Measurements from ENCODE around the gene CIITA. TPM values are rescaled to one million over a fixed set of nuclear protein-coding genes. Genes with fewer than 3 reads are reported as not detected.

CIITA gene
- total RNA-seq, 2 donors from 2014 or later, result 0.26 TPM; not detected in 1

GRCh38 chr16:10878328-10878643 is 1.3 kb downstream of the CIITA start:
- peaks cover 52% of the 10 kb centered on the region for H3K27me3 Mint-ChIP-seq (ENCODE audit: insufficient read depth)
- H3K4me3 Mint-ChIP-seq, result no peak overlapping the region
- Histone ChIP-seq H3K9ac (ENCODE audit: extremely low read depth, low read length, poor library complexity, severe bottlenecking) (no peak overlapping the region), H3K4me1 (ENCODE audit: control insufficient read depth, insufficient read depth, low read length) (no peaks in the 10 kb centered on the region), H3K27ac (ENCODE audit: low read depth, low read length) (no peak overlapping the region), H3K9me3 (ENCODE audit: control insufficient read depth, low read length) (no peaks in the 10 kb centered on the region), H3K4me3 (ENCODE audit: low read length) (no peak overlapping the region), H3K36me3 (ENCODE audit: control insufficient read depth, insufficient read depth, low read length) (no peaks in the 10 kb centered on the region), H3K27me3 (ENCODE audit: control insufficient read depth, insufficient read depth, low read length, poor library complexity, severe bottlenecking) (peaks cover 73% of the 10 kb centered on the region)
- 57 to 60% methylated on average over 4 of the region's 4 CpGs for WGBS, 2 experiments (ENCODE audit: insufficient coverage in 1 of 2, insufficient read length in 1 of 2)
- no peaks in the 10 kb centered on the region for H3K9me3 Mint-ChIP-seq
- DNase-seq, result no peak
- no peaks in the 10 kb centered on the region for H3K4me1 Mint-ChIP-seq
- no peaks in the 10 kb centered on the region for H3K36me3 Mint-ChIP-seq (ENCODE audit: low read depth)
- H3K27ac Mint-ChIP-seq, result no peak overlapping the region
- no peak for TF ChIP-seq CTCF (conservative IDR thresholded peaks at IDR 0.05)

GRCh38 chr16:10878644-10879501 is 1.9 kb downstream of the CIITA start:
- Mint-ChIP-seq H3K4me3 (peak overlapping the region; percentile 25), H3K27me3 (ENCODE audit: insufficient read depth) (peaks cover 52% of the 10 kb centered on the region), H3K27ac (no peak overlapping the region), H3K9me3 (no peaks in the 10 kb centered on the region), H3K4me1 (no peaks in the 10 kb centered on the region), H3K36me3 (ENCODE audit: low read depth) (no peaks in the 10 kb centered on the region)
- no peak for TF ChIP-seq CTCF (conservative IDR thresholded peaks at IDR 0.05)
- WGBS, 2 experiments (ENCODE audit: insufficient coverage in 1 of 2, insufficient read length in 1 of 2), result 22 to 28% methylated on average over 28 to 49 of the region's 49 CpGs
- Histone ChIP-seq H3K27ac (ENCODE audit: low read depth, low read length) (no peak overlapping the region), H3K4me3 (ENCODE audit: low read length) (no peak overlapping the region), H3K9me3 (ENCODE audit: control insufficient read depth, low read length) (no peaks in the 10 kb centered on the region), H3K36me3 (ENCODE audit: control insufficient read depth, insufficient read depth, low read length) (no peaks in the 10 kb centered on the region), H3K4me1 (ENCODE audit: control insufficient read depth, insufficient read depth, low read length) (no peaks in the 10 kb centered on the region), H3K27me3 (ENCODE audit: control insufficient read depth, insufficient read depth, low read length, poor library complexity, severe bottlenecking) (peaks cover 69% of the 10 kb centered on the region), H3K9ac (ENCODE audit: extremely low read depth, low read length, poor library complexity, severe bottlenecking) (no peak overlapping the region)
- DNase-seq, result peak; percentile 73

GRCh38 chr16:10879681-10880589 is 2.9 kb downstream of the CIITA start:
- H3K4me3 Mint-ChIP-seq, result no peak overlapping the region
- H3K27me3 Mint-ChIP-seq (ENCODE audit: insufficient read depth), result peaks cover 47% of the 10 kb centered on the region
- no peaks in the 10 kb centered on the region for H3K4me1 Mint-ChIP-seq
- H3K4me1 ChIP-seq (ENCODE audit: control insufficient read depth, insufficient read depth, low read length), result no peaks in the 10 kb centered on the region
- H3K4me3 ChIP-seq (ENCODE audit: low read length), result no peak overlapping the region
- no peak for TF ChIP-seq CTCF (conservative IDR thresholded peaks at IDR 0.05)
- no peaks in the 10 kb centered on the region for H3K9me3 ChIP-seq (ENCODE audit: control insufficient read depth, low read length)
- H3K27me3 ChIP-seq (ENCODE audit: control insufficient read depth, insufficient read depth, low read length, poor library complexity, severe bottlenecking), result peaks cover 62% of the 10 kb centered on the region
- no peak overlapping the region for H3K27ac ChIP-seq (ENCODE audit: low read depth, low read length)
- whole genome bisulfite sequencing, 2 experiments (ENCODE audit: insufficient coverage in 1 of 2, insufficient read length in 1 of 2), result 78 to 87% methylated on average over 6 to 21 of the region's 21 CpGs
- no peak overlapping the region for H3K9ac ChIP-seq (ENCODE audit: extremely low read depth, low read length, poor library complexity, severe bottlenecking)
- H3K9me3 Mint-ChIP-seq, result no peaks in the 10 kb centered on the region
- H3K36me3 ChIP-seq (ENCODE audit: control insufficient read depth, insufficient read depth, low read length), result no peaks in the 10 kb centered on the region
- DNase-seq, result no peak
- no peaks in the 10 kb centered on the region for H3K36me3 Mint-ChIP-seq (ENCODE audit: low read depth)
- H3K27ac Mint-ChIP-seq, result no peak overlapping the region

All from endodermal cell (in vitro differentiated cells).